Measurements from ENCODE around the gene HIP1. TPM values are rescaled to one million over a fixed set of nuclear protein-coding genes. Genes with fewer than 3 reads are reported as not detected.
"Not testable (repeated sequence)": the region's sequence is repeated elsewhere in the genome, so short reads cannot be mapped to it uniquely, and the experiment has no call there.

The HIP1 gene
- total and polyA plus RNA-seq, 2 donors from 2014 or later = 11.2 to 50.1 TPM

- H3K27me3 ChIP-seq (ENCODE audit: control insufficient read depth, insufficient read depth, low read length); H3K4me3 ChIP-seq (ENCODE audit: low read length in 3 of 3); H3K9me3 ChIP-seq (ENCODE audit: control insufficient read depth in 2 of 3, insufficient read depth in 1 of 3, low read length in 3 of 3); H3K4me1 ChIP-seq (ENCODE audit: control insufficient read depth in 2 of 3, insufficient read depth in 2 of 3, low read depth in 1 of 3, low read length in 3 of 3); intact Hi-C loops (cut with DNase I); H3K27ac ChIP-seq (ENCODE audit: low read depth in 2 of 2, low read length in 2 of 2); H3K36me3 ChIP-seq (ENCODE audit: control insufficient read depth in 2 of 3, insufficient read depth in 3 of 3, low read length in 3 of 3); DNase-seq; H3K9ac ChIP-seq (ENCODE audit: low read length in 3 of 3); FAIRE-seq: not testable (repeated sequence)
Observed at GRCh38 chr7:75521727-75522126, 217.0 kb downstream of the HIP1 start.

DNA sequence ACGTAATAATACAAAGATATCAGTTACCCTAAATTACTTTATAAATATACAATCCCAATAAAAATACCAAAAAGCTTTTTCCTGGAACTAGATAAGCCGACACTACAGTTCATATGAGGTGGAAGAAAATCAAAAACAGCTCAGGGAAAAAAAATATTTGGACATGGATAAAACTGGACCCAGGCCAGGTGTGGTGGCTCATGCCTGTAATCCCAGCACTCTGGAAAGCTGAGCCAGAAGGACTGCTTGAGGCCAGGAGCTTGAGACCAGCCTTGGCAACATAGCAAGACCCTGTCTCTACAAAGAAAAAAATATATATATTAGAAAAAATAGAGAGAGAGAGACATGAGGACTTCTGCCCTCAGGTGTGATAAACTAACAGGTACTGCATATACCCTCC is 219.9 kb downstream of the HIP1 start:
- H3K9me3 ChIP-seq (ENCODE audit: control insufficient read depth in 2 of 3, insufficient read depth in 1 of 3, low read length in 3 of 3); intact Hi-C loops (cut with DNase I); H3K27me3 ChIP-seq (ENCODE audit: control insufficient read depth, insufficient read depth, low read length); FAIRE-seq; DNase-seq; H3K4me3 ChIP-seq (ENCODE audit: low read length in 3 of 3); H3K36me3 ChIP-seq (ENCODE audit: control insufficient read depth in 2 of 3, insufficient read depth in 3 of 3, low read length in 3 of 3); H3K27ac ChIP-seq (ENCODE audit: low read depth in 2 of 2, low read length in 2 of 2); H3K9ac ChIP-seq (ENCODE audit: low read length in 3 of 3); H3K4me1 ChIP-seq (ENCODE audit: control insufficient read depth in 2 of 3, insufficient read depth in 2 of 3, low read depth in 1 of 3, low read length in 3 of 3): not testable (repeated sequence)

- DNase-seq; H3K36me3 ChIP-seq (ENCODE audit: control insufficient read depth in 2 of 3, insufficient read depth in 3 of 3, low read length in 3 of 3); H3K9ac ChIP-seq (ENCODE audit: low read length in 3 of 3); FAIRE-seq; H3K4me1 ChIP-seq (ENCODE audit: control insufficient read depth in 2 of 3, insufficient read depth in 2 of 3, low read depth in 1 of 3, low read length in 3 of 3); H3K9me3 ChIP-seq (ENCODE audit: control insufficient read depth in 2 of 3, insufficient read depth in 1 of 3, low read length in 3 of 3); H3K27me3 ChIP-seq (ENCODE audit: control insufficient read depth, insufficient read depth, low read length); H3K4me3 ChIP-seq (ENCODE audit: low read length in 3 of 3); intact Hi-C loops (cut with DNase I); H3K27ac ChIP-seq (ENCODE audit: low read depth in 2 of 2, low read length in 2 of 2): not testable (repeated sequence)
Observed at GRCh38 chr7:75509033-75509432, 229.7 kb downstream of the HIP1 start.

GRCh38 chr7:75492020-75492419 is 246.7 kb downstream of the HIP1 start, which contains the start of gene SPDYE5:
SPDYE5 (plus strand) TSS chr7:75492320; CDS start chr7:75494048, 1,728 bp downstream.
- H3K36me3 ChIP-seq (ENCODE audit: control insufficient read depth in 2 of 3, insufficient read depth in 3 of 3, low read length in 3 of 3); H3K27me3 ChIP-seq (ENCODE audit: control insufficient read depth, insufficient read depth, low read length); FAIRE-seq; H3K9ac ChIP-seq (ENCODE audit: low read length in 3 of 3); H3K9me3 ChIP-seq (ENCODE audit: control insufficient read depth in 2 of 3, insufficient read depth in 1 of 3, low read length in 3 of 3); H3K4me3 ChIP-seq (ENCODE audit: low read length in 3 of 3); intact Hi-C loops (cut with DNase I); H3K27ac ChIP-seq (ENCODE audit: low read depth in 2 of 2, low read length in 2 of 2); DNase-seq; H3K4me1 ChIP-seq (ENCODE audit: control insufficient read depth in 2 of 3, insufficient read depth in 2 of 3, low read depth in 1 of 3, low read length in 3 of 3): not testable (repeated sequence)

DNA sequence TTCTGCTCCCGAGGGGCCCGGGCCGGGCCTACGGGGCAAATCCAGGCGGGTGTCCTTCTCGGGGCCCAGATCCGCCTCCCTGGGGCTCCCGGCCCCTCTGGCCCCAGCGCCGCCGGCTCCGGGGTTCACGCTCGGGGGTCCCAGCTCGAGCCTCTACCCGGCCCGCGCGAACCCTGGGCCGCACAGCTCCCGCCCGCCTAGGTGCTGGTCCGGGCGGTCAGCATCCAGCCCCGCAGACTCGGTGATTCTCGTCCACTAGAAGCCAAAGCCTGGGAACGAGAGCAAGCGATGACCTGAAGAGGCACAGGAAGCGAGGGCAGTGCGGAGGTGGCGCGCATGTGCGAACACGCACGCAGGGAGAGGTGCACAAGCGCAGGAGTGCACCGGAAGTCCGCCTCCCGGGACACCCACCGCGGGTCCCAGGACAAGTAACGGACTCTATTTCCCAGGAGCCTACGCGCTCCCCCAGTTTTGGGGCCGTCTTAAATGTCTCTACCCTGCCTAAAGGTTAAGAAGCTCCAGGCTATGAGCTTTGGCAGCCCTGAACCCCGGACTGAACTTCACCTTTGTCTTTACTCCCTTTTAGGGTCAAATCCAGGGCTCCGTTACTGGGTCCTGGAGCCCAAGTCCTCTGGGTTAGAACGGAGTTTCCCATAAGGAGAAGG is 252.6 kb downstream of the HIP1 start, which contains the start of gene POM121C:
Gene POM121C (minus strand): TSS at position 321 of the 665 bp plus-strand sequence. CDS start 44,803 bp downstream, outside the sequence.
- DNase-seq = peak; percentile 94 to 97 (median 95)
- intact Hi-C loops (cut with DNase I); H3K36me3 ChIP-seq (ENCODE audit: control insufficient read depth in 2 of 3, insufficient read depth in 3 of 3, low read length in 3 of 3); FAIRE-seq; H3K27me3 ChIP-seq (ENCODE audit: control insufficient read depth, insufficient read depth, low read length); H3K9me3 ChIP-seq (ENCODE audit: control insufficient read depth in 2 of 3, insufficient read depth in 1 of 3, low read length in 3 of 3); H3K4me1 ChIP-seq (ENCODE audit: control insufficient read depth in 2 of 3, insufficient read depth in 2 of 3, low read depth in 1 of 3, low read length in 3 of 3): not testable (repeated sequence)
- Histone ChIP-seq H3K27ac (ENCODE audit: low read depth in 2 of 2, low read length in 2 of 2) (peak within 1 kb of the TSS; percentile 76 to 82), H3K9ac (ENCODE audit: low read length in 3 of 3) (peak within 1 kb of the TSS in 2 of 3 donors; percentile 30 to 55), H3K4me3 (ENCODE audit: low read length in 3 of 3) (peak within 1 kb of the TSS; percentile 63 to 77 (median 74))

DNA sequence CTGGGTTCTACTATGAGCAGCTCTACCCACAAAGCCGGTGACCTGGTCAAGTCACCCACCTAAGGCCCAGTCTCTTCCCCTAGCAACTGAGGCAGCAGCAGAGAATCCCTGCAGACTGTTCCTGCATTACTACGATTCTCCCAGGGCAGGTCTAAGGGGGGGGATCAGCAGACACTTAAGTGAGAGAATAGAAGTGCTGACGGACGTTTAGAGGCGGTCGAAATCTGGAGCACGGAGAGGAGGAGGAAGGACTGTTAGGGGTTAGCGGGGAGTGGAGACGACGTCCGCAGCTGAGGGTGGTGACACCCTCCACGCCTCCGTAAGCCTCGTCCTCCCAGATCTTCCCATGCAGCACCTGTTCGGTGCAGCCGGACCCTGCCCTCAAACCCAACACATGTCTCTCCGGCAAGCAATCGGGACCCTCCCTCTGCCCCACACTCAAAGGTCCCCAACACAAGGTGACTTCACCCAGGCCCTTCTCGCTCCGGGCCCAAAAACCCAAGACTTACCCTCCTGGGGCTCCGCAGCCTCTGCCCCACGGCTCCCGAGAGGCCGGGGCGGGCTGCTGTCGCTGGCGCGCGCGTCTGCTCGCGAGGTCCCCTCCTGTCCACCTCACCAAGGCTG is 253.3 kb downstream of the HIP1 start:
- Histone ChIP-seq H3K27ac (ENCODE audit: low read depth in 2 of 2, low read length in 2 of 2) (peak overlapping the region in 1 of 2 donors; percentile 76), H3K9ac (ENCODE audit: low read length in 3 of 3) (peak overlapping the region in 2 of 3 donors; percentile 30 to 51), H3K4me3 (ENCODE audit: low read length in 3 of 3) (peak overlapping the region; percentile 63 to 74 (median 65))
- intact Hi-C loops (cut with DNase I); FAIRE-seq; H3K27me3 ChIP-seq (ENCODE audit: control insufficient read depth, insufficient read depth, low read length); H3K36me3 ChIP-seq (ENCODE audit: control insufficient read depth in 2 of 3, insufficient read depth in 3 of 3, low read length in 3 of 3); H3K4me1 ChIP-seq (ENCODE audit: control insufficient read depth in 2 of 3, insufficient read depth in 2 of 3, low read depth in 1 of 3, low read length in 3 of 3); H3K9me3 ChIP-seq (ENCODE audit: control insufficient read depth in 2 of 3, insufficient read depth in 1 of 3, low read length in 3 of 3): not testable (repeated sequence)
- DNase-seq = peak in 4 of 5 donors; percentile 10 to 53 (median 32)

Other genes starting within 250 kb of the HIP1 start
- gene SPDYE5, start 246.6 kb downstream of the HIP1 start, total RNA-seq = not detected
- not detected for gene SPDYE5, start 246.6 kb downstream of the HIP1 start, polyA plus RNA-seq (ENCODE audit: insufficient read depth, low read depth, low replicate concordance)
- 0.88 TPM for gene CCL26, start 33.3 kb upstream of the HIP1 start, total RNA-seq
- gene CCL26, start 33.3 kb upstream of the HIP1 start, polyA plus RNA-seq (ENCODE audit: insufficient read depth, low read depth, low replicate concordance) = not detected
- gene CCL24, start 74.9 kb upstream of the HIP1 start, total RNA-seq = not detected
- not detected for gene CCL24, start 74.9 kb upstream of the HIP1 start, polyA plus RNA-seq (ENCODE audit: insufficient read depth, low read depth, low replicate concordance)
- gene RHBDD2, start 140.1 kb upstream of the HIP1 start, total RNA-seq = 89.5 TPM
- gene RHBDD2, start 140.1 kb upstream of the HIP1 start, polyA plus RNA-seq (ENCODE audit: insufficient read depth, low read depth, low replicate concordance) = 185 TPM
- 130 TPM for gene POR, start 176.2 kb upstream of the HIP1 start, total RNA-seq
- gene POR, start 176.2 kb upstream of the HIP1 start, polyA plus RNA-seq (ENCODE audit: insufficient read depth, low read depth, low replicate concordance) = 122 TPM

Data from kidney (tissue), 11 donors.